ENCODE results near the gene RIN2.

GRCh38 chr20:19782669-19783068, 24.6 kb downstream of the RIN2 start:
- TF ChIP-seq NFE2L2 (IDR thresholded peaks at IDR 0.05; ENCODE audit: low read depth, low read length) = no peak
- TF ChIP-seq MXI1 (IDR thresholded peaks at IDR 0.05; ENCODE audit: borderline replicate concordance, low read depth, low read length) = no peak
- no peak for TF ChIP-seq CTCF (conservative IDR thresholded peaks at IDR 0.05; ENCODE audit: low read depth, low read length)
- no peak for TF ChIP-seq POLR2A (IDR thresholded peaks at IDR 0.05; ENCODE audit: low read depth, low read length)
- TF ChIP-seq, protein P1, sequence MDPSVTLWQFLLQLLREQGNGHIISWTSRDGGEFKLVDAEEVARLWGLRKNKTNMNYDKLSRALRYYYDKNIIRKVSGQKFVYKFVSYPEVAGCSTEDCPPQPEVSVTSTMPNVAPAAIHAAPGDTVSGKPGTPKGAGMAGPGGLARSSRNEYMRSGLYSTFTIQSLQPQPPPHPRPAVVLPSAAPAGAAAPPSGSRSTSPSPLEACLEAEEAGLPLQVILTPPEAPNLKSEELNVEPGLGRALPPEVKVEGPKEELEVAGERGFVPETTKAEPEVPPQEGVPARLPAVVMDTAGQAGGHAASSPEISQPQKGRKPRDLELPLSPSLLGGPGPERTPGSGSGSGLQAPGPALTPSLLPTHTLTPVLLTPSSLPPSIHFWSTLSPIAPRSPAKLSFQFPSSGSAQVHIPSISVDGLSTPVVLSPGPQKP (IDR thresholded peaks at IDR 0.05; ENCODE audit: borderline replicate concordance, low read depth, low read length) = no peak
- no peak for TF ChIP-seq RFX5 (IDR thresholded peaks at IDR 0.05; ENCODE audit: low read depth, low read length)
- no peak for TF ChIP-seq RAD21 (IDR thresholded peaks at IDR 0.05; ENCODE audit: low read length)
- no peak for TF ChIP-seq MAFK (IDR thresholded peaks at IDR 0.05; ENCODE audit: low read depth, low read length)
- TF ChIP-seq CHD1 (IDR thresholded peaks at IDR 0.05; ENCODE audit: low read depth, low read length) = no peak
- no peak for TF ChIP-seq CEBPB (IDR thresholded peaks at IDR 0.05; ENCODE audit: low read depth, low read length)
- no peak for TF ChIP-seq SMC3 (IDR thresholded peaks at IDR 0.05; ENCODE audit: low read depth, low read length)
- no peak for TF ChIP-seq MAZ (IDR thresholded peaks at IDR 0.05; ENCODE audit: borderline replicate concordance, low read depth, low read length)
- no peak for TF ChIP-seq RCOR1 (IDR thresholded peaks at IDR 0.05; ENCODE audit: insufficient replicate concordance, low read length)

All from IMR-90 (cell line).